ENCODE measurements around the gene FBXO2.
A peak's percentile ranks its signal among the peaks of the same experiment; 100 is the strongest.

FBXO2 gene

DNA sequence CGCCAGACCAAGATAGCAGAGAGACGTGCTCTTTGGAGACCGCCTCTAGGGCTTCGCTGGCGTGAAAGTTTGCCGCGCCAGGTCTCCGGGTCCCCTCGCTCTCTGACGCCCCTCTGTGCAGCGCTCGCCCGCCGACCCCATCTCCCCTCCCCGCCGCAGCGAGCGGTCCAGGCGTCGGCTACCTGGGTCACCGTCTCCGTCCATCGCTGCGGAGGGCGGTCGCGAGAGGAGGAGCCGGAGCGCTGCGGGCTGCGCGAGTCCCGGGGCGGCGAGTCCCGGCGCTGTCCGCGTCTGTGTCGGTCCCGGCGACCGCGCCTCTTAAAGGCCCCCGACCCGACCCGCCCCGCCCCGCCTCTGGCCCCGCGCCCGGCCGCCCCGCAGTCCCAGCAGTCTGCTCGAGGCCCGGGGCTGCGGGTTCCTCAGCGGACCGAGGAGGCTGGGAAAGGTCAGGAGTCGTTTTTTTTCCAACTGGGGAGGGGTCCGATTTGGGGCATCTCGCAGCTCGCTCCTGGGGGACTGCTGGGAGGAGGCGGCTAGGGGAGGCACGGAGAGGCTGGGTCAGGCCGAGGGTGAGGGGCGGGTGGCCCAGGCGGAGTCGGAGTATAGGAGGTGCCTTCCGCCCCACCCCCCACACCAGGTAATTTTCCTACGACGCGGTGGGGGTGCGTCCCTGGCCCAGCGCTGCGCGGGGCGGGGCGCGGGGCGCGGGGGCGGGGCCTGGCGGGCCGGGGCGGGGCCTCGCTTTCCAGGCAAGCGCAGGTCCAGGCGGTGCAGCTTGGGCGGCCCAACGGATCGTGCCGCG lies at the start of gene FBXO2, which contains the start of gene FBXO44:
Gene FBXO2 (minus strand): TSS at position 293 of the 802 bp plus-strand sequence. CDS start 89 bp downstream, at position 204.
Gene FBXO44 (plus strand): TSS at position 741 of the 802 bp plus-strand sequence. CDS start 959 bp downstream, outside the sequence.
- peak; percentile 60 to 72 for DNase-seq (ENCODE audit: low read depth in 2 of 2)

DNA sequence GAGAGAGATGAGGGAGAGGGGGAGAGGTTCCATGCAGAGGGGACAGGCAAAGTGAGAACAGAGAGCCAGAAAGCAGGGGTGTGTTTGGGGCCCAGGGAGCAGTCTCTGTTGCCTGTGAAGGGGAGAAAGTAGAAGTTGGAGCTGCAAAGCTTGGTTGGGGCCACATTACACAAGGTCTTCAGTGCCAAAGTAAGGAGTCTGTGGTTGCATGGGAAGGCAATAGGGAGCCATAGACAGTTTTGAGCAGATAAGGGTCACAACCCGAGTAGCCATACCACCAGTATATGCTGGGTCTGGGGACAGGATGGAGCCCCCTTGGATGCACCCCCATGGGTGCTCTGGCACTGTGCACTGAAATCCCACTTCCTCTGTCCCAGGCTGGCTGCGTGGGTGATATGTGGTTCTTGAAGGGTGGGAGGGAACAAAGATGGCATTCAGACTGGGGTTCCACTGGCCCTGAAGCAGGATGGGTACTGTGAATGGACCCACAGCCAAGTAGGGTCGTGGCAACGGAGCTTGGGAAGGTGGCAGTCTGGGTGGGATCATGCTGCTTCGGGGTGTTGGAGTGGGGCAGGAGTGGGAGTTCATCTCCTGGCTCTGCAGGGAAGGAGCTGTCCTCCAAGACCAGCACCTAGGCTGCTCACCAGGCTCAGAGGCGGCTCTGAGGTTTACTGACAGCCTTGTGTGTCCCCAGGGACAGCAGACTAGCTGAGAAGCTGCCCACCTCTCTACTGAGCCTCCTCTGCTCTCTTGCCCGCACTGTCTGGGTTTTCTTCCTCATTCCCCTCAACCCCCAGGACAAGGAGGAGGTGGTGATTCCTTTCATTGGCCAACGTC lies 49.3 kb upstream of the FBXO2 start:
- no peak for DNase-seq (ENCODE audit: low read depth in 2 of 2)

- DNase-seq (ENCODE audit: low read depth in 2 of 2) = no peak
Observed at GRCh38 chr1:11701981-11702803, 48.0 kb upstream of the FBXO2 start.

GRCh38 chr1:11701551-11701961 lies 47.3 kb upstream of the FBXO2 start:
- no peak for DNase-seq (ENCODE audit: low read depth in 2 of 2)

- no peak for DNase-seq (ENCODE audit: low read depth in 2 of 2)
Observed at GRCh38 chr1:11700601-11701467, 46.6 kb upstream of the FBXO2 start.

DNA sequence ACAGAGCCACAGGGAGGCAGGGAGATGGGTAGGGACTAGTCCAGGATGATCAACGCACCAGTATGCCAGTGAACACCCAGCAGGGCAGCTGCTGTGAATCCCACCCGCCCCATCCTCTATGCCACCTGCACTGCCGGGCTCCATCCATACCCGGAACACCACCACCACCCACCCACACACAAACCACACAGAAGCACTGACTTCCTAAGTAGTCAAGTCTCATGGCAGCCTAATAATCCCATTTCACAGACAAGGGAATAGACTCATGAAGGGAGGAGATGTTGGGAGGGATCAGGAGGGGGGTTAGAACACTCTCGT lies 43.6 kb upstream of the FBXO2 start:
- no peak for DNase-seq (ENCODE audit: low read depth in 2 of 2)

GRCh38 chr1:11697188-11697892 lies 43.1 kb upstream of the FBXO2 start:
- DNase-seq (ENCODE audit: low read depth in 2 of 2) = no peak

- DNase-seq (ENCODE audit: low read depth in 2 of 2) = no peak
Observed at GRCh38 chr1:11695861-11696260, 41.6 kb upstream of the FBXO2 start.

DNA sequence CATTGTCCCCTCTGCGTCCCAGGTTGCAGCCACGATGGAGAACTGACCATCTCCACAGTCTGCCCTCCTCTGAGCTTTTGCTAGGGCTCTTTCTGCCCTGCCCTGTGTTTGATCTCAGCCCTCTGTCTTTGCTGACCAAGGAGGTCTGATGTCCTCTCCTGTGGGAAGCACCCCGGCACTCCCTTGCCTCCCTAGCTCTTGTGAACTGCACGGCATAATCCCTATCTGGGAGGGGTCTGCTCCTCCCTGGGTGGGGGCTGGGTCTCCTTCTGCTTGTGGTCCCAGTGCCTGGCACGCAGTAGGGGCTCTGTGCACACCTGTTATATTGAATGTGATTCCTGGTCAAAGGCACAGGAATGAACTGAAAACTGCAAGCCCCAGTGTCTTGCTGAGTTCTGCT lies 39.7 kb upstream of the FBXO2 start:
- no peak for DNase-seq (ENCODE audit: low read depth in 2 of 2)

- DNase-seq (ENCODE audit: low read depth in 2 of 2) = peak in 1 of 2 donors; percentile 18
Observed at GRCh38 chr1:11693024-11693590, 38.9 kb upstream of the FBXO2 start.

DNA sequence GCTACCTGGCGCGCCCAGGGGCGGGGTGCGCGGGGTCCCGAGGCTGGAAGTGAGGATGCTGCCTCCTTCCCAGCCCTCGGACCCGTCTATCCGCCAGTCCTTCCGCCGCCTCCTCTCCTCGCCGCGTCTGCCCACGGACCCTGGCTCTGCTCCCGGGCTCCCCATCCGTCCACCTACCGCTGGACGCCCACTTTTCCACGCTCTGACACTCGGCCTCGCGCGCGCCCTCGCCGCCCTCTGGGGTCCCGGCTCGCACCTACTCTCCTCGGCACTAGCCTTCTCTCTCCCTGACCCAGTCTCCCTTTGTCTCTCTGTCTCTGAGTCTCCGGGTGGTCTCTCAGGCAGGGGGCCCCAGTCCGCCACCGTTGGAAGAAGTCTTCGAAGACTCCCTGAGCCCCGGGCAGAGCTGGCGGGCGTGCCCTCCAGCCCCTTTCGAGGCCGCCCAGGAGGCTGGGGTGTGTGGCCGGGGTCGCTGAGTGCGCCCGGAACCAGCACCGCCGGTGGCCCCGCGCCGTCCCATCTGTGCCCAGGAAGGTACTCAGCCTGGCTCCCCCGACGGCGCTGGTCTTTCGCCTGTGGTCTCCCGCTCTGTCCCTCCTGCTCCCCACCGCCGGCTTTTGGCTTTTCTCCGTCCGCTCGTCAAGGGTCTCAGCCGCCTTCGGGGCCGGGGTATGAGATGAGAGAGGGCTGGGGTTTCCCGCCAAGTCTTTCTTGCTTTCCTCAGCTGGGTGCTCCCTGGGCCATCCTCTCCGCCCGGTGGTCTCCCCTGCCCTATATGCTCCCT lies 37.9 kb upstream of the FBXO2 start:
- DNase-seq (ENCODE audit: low read depth in 2 of 2) = no peak

- DNase-seq (ENCODE audit: low read depth in 2 of 2) = no peak
Observed at GRCh38 chr1:11691302-11691914, 37.2 kb upstream of the FBXO2 start, which contains the start of gene DRAXIN. Gene DRAXIN (plus strand): TSS chr1:11691710. CDS start chr1:11706259, 14,549 bp downstream.

GRCh38 chr1:11690397-11691301 lies 36.4 kb upstream of the FBXO2 start:
- DNase-seq (ENCODE audit: low read depth in 2 of 2) = no peak

GRCh38 chr1:11688506-11688905 lies 34.3 kb upstream of the FBXO2 start:
- DNase-seq (ENCODE audit: low read depth in 2 of 2) = no peak

GRCh38 chr1:11685210-11685752 lies 31.1 kb upstream of the FBXO2 start:
- no peak for DNase-seq (ENCODE audit: low read depth in 2 of 2)

GRCh38 chr1:11684070-11684469 lies 29.8 kb upstream of the FBXO2 start:
- no peak for DNase-seq (ENCODE audit: low read depth in 2 of 2)

- DNase-seq (ENCODE audit: low read depth in 2 of 2) = no peak
Observed at GRCh38 chr1:11682799-11683198, 28.6 kb upstream of the FBXO2 start.
